Left lobe of liver (tissue), 2 donors: ENCODE data around the gene NR3C1. TPM values are rescaled to one million over a fixed set of nuclear protein-coding genes. Genes with fewer than 3 reads are reported as not detected.

Experiments used
- ATAC-seq: fragments of 200-7000 bp; cut with Tn5 transposase; one replicate; pipeline ENCODE4 v1.9.1; 2020; ENCODE audit warnings: mild to moderate bottlenecking, moderate library complexity
- DNase-seq: peaks from one replicate; pipeline ENCODE4 v3.0.0-alpha.2; 2020; ENCODE audit warnings: low spot score
- total RNA-seq: library from RNA; stranded (reverse); gene quantifications from one replicate; pipeline ENCODE4 v1.2.1, GENCODE V29; 2021
- donor health status: DM: no; HTN: no; CAD: no; lungs with moderate emphysema.
- donor health status: DM: no; HTN: yes; CAD: no.

The NR3C1 gene
- total RNA-seq, 1 donor from 2014 or later = 46.6 TPM

DNA sequence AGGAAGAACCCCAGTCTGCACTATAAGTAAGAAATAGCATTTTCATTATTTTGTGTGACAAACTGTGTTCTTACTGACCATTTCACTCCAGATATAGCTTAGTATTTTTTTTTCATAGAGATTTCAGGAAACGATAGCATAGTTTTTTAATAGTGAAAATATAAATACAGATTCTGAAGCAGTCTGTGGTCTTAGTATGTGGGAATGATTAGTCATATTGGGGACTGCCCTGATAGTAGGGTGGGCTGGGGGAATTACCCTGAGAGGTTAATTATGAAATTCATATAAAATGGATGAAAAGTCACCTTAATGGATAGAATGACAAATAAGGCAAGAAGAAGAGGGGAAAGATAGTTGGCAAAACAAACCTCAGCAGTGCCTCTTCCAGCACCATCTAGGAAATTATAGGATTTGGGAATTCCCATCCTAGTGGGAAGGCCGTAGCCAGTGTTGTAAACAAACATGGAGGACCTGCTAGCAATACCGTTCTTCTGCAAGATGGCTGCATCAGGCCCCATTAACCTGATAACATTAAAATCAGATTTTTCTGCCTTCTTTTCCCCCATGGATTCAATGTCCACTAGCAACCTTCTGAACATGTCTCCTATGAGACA, 23.7 kb upstream of the NR3C1 start:
- no peak for ATAC-seq
- DNase-seq = no peak

DNA sequence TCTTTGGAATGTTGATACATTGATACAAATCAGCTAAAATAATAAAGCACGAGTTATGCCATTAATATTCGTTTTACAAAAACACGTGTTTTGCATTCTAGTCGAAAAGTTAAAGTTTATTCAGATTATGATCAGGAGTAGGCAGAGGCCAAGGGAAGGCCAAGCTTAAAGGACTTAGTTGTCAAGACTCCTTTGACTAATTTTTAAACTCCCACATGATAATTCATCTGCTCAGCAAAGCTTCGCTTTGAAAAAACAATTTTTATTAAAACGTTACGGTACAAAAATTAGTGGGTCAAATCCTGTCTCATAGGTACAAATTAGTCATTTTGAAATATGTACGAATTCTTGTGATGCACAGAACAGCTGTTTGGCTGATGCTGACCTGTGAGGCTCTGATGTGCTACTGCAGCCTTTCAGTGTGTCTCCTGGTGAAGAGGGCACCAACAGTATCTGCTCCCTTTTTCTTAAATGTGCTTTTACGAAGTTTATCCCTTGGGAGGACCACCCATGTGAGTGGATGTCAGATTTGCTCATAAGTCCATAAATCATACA, 23.0 kb upstream of the NR3C1 start:
- DNase-seq (no peak), ATAC-seq (no peak)

DNA sequence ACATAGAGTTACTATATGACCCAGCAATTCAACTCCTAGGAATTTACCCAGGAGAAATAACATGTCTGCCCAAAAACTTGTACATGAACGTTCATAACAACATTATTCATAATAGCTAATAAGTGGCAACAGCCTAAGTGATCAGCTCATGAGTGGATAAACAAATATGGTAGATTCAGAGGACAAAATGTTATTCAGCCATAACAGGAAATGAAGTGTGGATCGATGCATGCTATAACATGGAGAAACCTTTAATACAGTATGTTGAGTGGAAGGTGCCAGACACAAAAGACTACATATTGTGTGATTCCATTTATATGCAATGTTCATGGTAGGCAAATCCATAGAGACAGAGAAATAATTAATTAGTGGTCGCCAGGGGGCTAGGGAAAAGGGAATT, 22.3 kb upstream of the NR3C1 start:
- DNase-seq = no peak
- no peak for ATAC-seq

DNA sequence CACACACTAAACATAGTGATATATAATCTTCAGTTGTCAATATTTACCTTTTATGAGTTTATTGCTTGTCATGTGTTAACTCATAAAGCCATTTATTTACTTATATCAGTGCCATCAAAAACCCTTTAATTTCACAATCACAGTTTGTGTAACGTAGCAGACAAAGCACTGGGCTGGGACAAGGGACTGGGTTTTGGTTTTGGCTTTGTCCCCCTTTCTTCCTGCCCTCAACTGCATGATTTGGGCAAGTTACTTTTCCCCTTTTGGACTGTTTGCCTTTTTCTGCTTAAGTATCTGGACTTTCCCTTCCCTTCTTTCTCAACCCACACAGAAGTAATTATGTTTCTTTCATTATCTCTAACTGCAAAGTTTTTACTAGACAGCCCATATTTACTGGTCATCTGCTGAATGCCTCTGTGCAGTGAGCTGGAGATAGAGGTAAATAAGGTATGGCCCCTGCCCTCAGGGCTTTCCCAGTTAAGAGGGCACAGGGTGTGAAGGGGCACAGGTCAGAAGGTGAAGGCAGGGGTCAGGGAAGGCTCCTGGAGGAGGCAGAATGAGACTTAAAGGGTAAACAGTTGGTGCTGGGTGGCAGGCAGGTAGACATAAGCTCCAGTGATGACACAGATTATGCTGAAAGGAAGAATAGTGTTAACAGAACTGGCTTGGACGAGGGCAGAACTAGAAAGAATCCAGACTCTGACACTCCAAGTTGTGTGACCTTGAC, 14.8 kb upstream of the NR3C1 start:
- ATAC-seq (peak; percentile 79), DNase-seq (no peak)

DNA sequence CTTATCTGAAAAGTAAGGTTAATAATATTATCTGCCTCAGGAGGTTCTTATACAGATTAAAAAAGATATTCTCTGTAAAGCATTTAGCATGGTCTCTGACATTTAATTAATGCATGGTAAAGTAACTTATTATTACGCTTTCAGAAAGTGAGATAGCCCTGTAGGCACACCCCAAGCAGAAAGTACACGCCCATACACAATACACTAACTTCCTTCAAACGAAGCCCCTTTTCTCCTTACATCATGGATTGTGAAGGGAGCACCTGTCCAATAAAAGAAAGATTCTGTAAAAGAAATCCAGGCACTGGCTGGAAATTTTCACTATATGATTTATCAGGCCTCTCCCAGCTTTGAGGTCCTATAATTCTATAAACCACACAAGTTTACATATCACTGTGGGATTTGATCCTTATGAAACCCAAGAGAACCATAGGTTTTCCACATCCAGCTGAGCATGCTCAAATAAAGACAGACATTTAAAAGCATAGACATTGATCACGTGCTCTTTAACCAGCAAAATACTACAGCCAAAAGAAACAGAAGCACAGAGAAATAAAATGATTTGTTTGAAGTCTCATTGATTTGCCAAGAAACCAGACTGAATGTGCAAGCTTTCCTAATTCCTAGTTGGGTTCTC, 14.1 kb upstream of the NR3C1 start:
- DNase-seq (no peak), ATAC-seq (peak; percentile 43)

DNA sequence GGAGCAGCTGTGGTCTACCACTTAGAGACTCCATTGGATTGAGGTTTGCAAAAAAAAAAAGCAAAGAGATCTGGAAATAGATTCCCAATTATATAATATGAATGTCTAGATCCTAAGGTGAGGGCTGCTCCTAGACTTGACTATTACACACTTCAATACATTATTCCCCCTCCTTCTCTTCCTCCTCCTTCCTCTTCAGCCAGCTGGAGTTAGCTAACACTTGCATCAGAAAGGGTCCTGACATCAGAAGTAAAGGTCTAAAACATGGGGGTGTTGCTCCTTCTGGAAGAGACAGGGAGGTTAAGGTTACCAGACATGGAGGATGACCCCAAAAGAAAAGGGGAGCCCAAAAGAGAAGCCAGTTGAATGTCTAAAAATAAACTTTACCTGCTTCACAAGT, 12.9 kb upstream of the NR3C1 start:
- DNase-seq = no peak

DNA sequence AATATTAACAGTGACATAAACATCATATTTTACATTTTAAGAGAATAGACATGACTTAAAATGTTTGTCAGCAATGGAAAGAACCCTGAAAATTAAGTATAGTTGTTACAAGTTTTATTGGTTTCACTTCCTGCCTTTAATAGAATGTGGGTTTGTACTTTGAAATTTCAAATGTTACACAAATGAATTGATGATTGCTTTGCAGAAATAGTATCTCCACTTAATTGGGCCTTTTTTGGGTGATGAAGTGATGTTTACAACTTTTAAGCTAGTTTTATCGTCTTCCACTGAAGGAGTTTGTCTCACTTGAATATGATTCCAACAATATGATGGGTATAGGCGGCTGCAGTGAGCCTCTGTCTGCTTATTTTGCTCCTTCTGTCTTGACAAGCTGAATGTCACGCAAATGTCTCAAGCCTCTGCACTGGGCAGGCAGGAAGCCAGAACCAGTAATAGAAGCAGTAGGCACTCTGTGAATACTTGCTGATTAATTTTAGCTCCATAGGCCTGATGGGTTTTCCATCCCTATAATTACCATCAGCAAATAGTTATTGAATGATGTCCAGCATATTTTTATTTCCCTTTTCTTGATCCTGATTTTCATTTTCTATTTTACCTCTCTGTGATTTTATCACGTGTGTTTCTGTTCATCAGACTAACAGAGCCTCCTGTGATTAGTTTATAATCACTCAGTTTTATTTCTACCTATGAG, 10.6 kb upstream of the NR3C1 start:
- no peak for ATAC-seq
- no peak for DNase-seq

More for the DNA sequence above, 12.9 kb upstream of the NR3C1 start:
- ATAC-seq = no peak

DNA sequence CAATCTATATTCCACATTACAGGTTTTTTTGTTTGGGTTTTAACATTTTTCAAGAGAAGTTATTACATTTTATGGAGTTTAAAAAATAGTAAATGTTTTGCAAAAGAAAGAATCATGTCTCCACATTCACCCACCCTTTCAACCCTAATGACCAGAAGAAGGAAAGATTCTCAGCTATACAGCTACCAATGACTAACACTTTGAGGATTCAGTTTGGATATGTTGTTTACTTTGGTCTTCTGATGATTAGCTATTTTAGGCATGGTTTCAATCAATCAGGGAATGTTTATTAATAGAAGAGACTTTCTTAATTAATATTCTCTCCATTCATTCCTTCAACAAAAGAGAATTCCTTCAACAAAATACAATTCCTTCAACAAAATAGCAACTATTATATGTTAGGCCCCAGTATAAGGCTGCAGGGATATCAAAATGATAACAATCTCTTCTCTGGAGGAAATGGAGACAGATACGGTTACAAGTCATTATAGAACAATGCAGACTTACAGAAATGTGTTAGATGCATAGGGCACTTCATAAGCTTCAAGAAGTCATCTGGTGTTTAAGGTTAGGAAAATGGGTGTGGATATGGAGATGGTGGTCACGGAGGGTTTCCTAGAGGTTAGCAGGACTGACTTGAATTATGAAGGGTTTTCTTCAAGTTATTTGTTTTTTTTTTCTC, 9.3 kb upstream of the NR3C1 start:
- ATAC-seq (no peak), DNase-seq (no peak)

DNA sequence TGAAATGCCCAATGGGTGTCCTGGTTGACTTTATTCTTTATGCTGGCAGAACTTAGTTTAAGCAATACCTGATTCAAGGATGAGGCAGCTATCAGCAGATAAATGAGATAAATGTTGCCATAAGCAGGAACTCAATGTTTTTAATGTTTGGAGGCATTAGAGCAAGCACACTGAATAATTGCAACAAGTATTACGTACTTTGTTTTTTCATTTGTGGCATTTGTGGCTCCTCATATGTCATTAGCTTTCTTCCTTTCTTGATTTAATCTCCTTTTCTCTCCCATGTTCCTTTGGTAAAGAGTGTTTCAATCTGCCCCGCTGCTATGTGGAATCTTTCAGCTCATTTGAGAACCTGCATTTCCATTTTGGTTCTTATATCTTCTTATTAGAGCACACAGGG, 6.4 kb upstream of the NR3C1 start:
- no peak for ATAC-seq
- DNase-seq = no peak

DNA sequence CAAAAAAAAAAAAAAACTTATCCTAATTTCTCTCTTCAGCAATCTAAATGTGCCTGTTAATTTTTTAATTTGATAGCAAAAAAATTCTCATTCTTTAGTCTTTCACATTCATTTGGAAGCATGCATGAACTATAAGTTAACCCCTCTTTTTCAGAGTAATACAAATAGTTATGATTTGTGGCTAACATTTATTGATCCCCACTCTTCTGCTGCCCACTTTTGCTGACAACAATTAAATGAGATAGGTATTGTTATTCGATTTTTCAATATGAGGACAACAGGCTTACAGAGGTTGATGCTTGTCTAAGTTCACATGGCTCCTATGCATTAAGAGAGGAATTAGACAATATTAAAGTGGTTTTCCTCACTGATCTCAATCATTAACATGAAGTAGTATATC, 2.9 kb upstream of the NR3C1 start:
- ATAC-seq (no peak), DNase-seq (no peak)

DNA sequence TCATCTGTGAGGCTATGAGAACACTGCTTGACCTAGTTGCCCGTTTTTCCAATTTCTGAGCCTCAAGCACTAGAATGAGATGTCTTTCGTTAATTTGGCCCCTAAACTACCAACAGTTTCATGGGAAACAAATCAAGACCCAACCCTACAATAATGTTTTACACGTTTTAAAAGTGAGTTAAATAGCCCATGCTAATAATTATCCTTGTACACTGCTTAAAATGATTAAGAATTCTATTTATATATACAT, 2.3 kb upstream of the NR3C1 start:
- DNase-seq (no peak), ATAC-seq (no peak)

DNA sequence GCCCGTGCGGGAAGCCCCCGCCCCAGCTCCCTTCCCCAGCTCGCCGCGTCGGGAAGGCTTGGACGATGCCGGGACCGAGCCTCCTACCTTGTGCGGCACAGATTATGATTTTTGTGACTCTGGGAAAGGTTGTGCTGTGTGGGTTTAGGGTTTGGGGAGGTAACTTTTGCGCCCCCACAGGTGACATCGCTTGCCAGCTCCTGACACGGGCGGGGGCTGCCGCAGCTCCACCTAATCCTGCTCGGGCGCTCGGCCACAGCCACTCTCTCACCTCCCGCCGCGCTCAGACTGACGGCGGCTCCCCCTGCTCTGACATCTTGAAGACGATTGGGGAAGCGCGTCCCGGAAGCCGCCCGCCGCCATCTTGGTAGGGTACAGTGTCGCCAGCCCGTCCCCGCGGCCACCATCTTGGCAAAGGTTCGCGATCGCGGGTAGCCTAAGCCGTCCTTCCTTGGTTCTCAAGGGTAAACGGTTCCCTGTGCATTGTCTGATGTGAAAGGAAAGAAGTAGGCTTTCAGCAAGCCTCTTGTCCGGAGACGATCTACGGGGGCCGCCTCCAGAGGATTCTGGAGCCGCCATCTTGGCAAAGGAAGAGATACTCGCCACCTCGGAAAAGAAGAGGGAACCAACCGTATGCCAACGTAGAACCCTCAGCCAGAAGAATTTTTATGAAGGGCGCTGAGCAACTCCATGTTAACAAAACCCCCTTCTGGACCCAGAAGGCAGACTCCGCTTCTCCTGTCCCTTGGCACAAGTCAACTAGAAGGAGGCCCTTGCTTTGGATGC, 1.8 kb upstream of the NR3C1 start:
- ATAC-seq = peak; percentile 45

DNA sequence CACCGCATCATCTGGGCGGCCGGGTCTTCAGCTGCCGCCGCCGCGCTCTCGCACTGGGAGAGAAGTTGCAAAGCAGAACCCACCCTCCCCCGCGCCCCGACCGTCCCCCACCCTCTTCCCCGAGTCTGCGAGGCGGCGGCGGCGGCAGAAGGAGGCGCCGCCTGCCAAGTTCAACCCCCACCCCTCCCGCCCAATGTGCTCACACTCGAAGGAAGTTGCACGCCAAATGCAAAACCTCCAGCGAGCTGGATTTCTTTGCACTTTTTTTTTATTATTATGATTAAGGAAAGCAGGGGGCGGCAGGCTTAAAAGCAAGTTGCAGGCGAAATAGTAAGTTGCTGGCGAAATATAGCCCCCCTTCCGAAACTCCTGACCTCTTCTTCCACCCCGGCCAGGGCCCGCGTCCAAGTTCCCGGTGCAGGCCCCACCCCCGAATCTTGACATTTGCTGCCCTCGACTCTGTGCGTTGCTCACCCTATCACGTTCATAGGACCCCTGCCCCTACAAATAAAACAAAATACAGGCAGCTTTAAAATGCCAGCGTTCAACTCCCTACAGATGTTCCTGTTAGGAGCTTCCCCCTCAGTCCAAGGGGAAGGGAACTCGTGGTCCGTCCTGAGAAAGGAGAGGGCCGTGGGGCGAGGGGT, 1.1 kb upstream of the NR3C1 start:
- ATAC-seq = peak; percentile 46
- DNase-seq = peak; percentile 87

More for the DNA sequence above, 1.8 kb upstream of the NR3C1 start:
- peak; percentile 89 for DNase-seq

DNA sequence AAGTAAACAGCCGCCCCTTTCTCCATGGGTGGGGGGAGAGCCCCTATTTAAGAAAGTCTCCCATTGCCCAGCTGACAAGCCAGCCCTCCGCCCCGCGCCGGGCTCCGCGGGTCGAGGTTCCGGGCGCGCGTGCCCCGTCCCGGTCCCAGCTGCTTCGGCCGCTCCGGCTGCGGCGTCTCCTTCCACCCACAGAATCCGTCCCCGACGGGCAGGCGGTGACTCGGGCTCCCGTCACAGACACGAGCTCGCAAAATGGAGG, 223 bp downstream of the NR3C1 start:
- ATAC-seq (peak; percentile 25), DNase-seq (no peak)

DNA sequence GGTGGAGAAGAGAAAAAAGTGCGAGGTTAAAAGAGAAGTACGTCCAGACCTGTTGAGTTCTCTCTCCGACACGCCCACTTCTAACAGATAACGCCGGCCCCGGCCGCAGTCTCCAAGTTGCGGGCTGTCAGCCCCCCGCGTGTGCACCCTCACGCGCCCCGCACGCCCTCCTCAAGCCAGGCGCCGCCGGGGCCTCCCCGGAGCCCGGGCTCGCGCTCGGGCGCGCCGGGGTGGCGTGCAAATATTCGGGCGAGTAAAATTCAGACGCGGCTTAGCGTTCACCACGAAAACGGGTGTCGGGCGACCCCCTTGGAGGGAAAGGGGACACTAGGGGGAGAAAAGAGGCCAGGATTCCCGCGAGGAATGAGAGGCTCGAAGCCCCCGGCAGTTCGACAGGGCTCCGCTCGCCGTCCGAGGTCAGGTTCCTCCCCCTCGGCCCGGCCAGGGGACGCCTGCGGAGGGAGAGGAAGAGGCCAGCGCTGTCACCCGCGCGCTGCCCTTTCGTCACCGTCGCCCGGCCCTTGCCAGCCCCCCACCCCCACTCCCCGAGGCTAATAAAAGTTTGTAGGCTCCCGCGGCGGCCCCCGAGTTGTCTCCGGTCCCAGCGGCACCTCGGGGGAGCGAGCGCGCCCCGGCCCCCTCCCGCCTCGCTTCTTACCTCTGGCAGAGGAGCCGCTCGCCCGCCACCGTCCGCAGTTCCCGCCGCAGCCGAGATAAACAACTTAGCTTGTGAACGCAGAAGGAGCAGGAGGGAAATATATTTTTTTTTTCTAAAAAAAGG, 743 bp downstream of the NR3C1 start:
- DNase-seq = peak; percentile 79
- peak; percentile 49 for ATAC-seq

DNA sequence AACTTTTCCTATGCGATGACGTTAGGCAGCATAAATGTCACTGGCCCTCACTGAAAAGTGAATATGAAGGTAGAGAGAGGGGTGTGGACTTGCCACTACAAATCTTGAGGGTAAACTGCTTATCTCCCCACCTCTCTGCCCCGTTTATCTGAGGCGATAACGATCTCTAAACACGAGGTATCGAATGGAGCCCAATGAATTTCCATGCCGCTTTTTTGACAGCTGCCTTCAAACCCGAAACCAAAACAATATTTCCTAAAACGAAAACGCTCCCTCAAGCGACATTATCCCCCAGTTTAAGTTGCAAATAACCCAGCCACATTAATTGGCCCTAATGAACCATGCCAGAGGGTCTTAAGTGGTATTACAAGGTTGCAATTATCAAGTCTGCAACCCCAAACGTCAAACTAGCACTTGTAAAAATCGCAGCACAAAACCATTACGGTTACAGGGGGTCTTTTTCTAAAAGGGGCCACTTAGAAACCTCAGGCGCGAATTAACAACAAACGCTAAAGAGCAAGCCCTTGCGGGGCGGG, 1.4 kb downstream of the NR3C1 start:
- DNase-seq (no peak), ATAC-seq (no peak)

DNA sequence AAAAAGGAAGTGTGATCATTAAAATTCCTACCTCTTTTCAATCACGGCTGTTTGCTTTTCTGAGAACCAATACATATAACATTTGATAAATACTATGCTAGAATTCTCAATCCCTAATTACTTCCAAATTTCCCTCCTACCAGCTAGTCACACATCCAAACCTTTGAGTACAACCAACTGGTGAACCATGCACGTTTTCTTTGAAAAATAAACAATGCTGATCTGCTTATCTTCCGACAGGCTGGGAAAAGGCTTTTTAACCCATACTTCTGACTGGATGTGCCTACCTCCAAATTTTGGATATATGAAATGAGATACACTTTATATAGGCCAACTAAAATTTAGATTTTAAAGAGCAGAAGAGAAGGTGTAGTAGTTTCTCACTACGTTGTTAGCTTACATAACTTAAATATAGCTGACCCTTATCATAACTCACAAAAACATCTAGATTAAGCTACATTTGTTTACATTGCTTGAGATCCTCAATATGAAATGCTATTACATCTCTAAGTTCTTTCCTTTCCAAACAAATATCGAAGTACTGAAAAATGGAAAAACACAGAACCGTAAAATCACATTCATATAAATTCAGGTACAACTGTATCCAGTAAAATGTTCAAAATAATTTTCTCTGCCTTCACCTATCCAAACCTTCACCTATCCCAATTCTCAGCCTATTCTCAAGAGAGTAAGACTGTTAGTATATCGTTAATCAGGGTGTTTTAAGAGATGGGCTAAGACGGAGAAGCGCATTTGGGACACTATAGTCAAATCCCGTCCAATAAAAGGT, 2.1 kb downstream of the NR3C1 start:
- DNase-seq (no peak), ATAC-seq (no peak)

DNA sequence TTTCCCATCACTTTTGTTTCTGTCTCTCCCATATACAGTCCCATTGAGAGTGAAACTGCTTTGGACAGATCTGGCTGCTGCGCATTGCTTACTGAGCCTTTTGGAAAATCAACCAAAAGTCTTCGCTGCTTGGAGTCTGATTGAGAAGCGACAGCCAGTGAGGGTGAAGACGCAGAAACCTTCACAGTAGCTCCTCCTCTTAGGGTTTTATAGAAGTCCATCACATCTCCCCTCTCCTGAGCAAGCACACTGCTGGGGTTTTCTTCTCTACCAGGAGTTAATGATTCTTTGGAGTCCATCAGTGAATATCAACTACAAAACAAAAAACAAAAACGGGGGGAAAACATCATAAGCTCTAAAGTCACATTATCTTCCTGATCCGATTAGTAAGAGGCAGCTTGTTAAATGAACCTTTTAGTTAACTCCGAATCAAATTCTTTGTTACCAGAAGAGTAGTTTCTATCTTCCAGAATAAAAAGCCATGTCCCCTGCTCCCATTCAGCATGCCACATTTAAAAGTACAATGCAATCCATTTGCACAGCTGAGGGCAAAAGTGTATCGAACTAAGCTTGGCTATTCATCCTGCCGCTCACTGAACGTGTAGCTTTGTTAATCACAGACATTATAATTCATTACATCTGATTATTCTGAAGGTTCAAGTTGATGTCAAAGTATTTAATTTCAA, 2.8 kb downstream of the NR3C1 start:
- no peak for DNase-seq
- no peak for ATAC-seq
